Transverse colon (tissue), 4 donors: ENCODE data around the gene NECAP2. TPM values are rescaled to one million over a fixed set of nuclear protein-coding genes. Genes with fewer than 3 reads are reported as not detected.
"Not testable (repeated sequence)": the region's sequence is repeated elsewhere in the genome, so short reads cannot be mapped to it uniquely, and the experiment has no call there.

Source experiments
- DNase-seq: peaks from one replicate; pipeline ENCODE4 v3.0.0-alpha.2; 2019
- H3K27ac ChIP-seq, 4 donors: fragments of 200-600 bp; sonication (generic); 2 replicates each; pipeline ENCODE4 v1.5.1; 2016 to 2018; ENCODE audit warnings: inconsistent platforms in 4 of 4
- H3K27me3 ChIP-seq: fragments of 200-600 bp; sonication (generic); 2 replicates; pipeline ENCODE4 v1.5.1; 2017; ENCODE audit warnings: inconsistent platforms
- H3K36me3 ChIP-seq, 4 donors: fragments of 200-600 bp; sonication (generic); 2 replicates each; pipeline ENCODE4 v1.5.1; 2017 to 2019; ENCODE audit warnings: inconsistent platforms in 4 of 4
- H3K4me1 ChIP-seq, 4 donors: fragments of 200-600 bp; sonication (generic); 2 replicates each; pipeline ENCODE4 v1.5.1; 2017 to 2020; ENCODE audit warnings: inconsistent platforms in 4 of 4
- H3K4me3 ChIP-seq, 4 donors: fragments of 200-600 bp; sonication (generic); 1 replicate in 1 of 4; 2 replicates in 3 of 4; pipeline versions ENCODE4 v1.5.1 to v1.6.1; 2017 to 2019; ENCODE audit warnings: inconsistent platforms in 4 of 4
- H3K9me3 ChIP-seq, 2 donors: fragments of 200-600 bp; sonication (generic); 2 replicates each; pipeline ENCODE4 v1.5.1; 2017 to 2019; ENCODE audit warnings: inconsistent platforms in 2 of 2
- EP300 ChIP-seq: sonication (generic); formaldehyde crosslinking; IDR thresholded peaks from one replicate; pipeline ENCODE4 v1.6.1; 2017; ENCODE audit warnings: antibody characterized with exemption, low read depth
- POLR2A ChIP-seq: fragments of 450-650 bp; IDR thresholded peaks from one replicate; pipeline ENCODE4 v1.6.1; 2016; ENCODE audit warnings: antibody characterized with exemption, mild to moderate bottlenecking, moderate library complexity
- POLR2AphosphoS5 ChIP-seq, 3 donors: sonication (generic); formaldehyde crosslinking; IDR thresholded peaks; one replicate each; pipeline ENCODE4 v1.6.1; 2016; ENCODE audit warnings: antibody characterized with exemption in 3 of 3
- WGBS, 2 donors: methylation state at CpG; one replicate each; pipeline ENCODE4 v1.1.5; 2018; ENCODE audit warnings: low coverage in 1 of 2; 5-methylcytosine and 5-hydroxymethylcytosine counted together
- in situ Hi-C, 4 donors: fragments of 200-750 bp; cut with MboI; loops; one replicate each; pipeline versions ENCODE4 v1.15.0 to v1.15.1; 2017; ENCODE audit warnings: low sequenced_read_pairs in 3 of 4, low pct_ligation_motif_present in 1 of 4, low pct_unique_long_range_greater_than_20kb in 1 of 4
- intact Hi-C: fragments of 100-400 bp; cut with DNase I; formaldehyde crosslinking; loops from one replicate; pipeline ENCODE4 v1.15.1; 2023; ENCODE audit warnings: low total_unique reads
- total RNA-seq, 4 donors: library from RNA; depleted of rRNA; stranded (reverse); fragments of >200 nt; gene quantifications; one replicate each; pipeline ENCODE4 v1.1.0, GENCODE V29; 2016
- TF ChIP-seq, protein P1 (sequence below), 5 experiments: fragments of 200-600 bp in 3 of 5; fragments of 450-650 bp in 2 of 5; sonication (generic) in 3 of 5; IDR thresholded peaks; 1 replicate in 2 of 5; 2 replicates in 3 of 5; pipeline ENCODE4 v1.5.1; 2016 to 2017; ENCODE audit warnings: antibody characterized with exemption in 5 of 5, inconsistent platforms in 3 of 5, mild to moderate bottlenecking in 2 of 5, moderate library complexity in 1 of 5

NECAP2 gene
- total RNA-seq, 4 donors from 2014 or later = 34.4 to 58.2 (median 52.4) TPM

DNA sequence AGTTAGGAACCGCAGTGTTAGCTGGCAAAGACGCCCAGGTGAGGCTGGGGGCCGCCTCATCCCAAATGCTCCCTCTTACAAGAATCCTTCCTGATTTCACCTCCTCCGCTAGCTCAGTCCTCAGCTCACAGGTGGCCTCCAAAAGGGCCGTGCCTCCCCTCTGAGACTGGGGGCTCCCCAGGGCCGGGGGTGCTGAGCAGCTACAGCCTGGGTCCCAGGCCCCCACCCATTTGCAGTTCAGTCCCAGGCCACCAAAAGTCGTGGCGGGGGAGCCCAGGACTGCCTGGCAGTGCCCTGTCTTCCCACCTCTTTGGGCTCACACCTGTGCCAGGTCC, 43.9 kb downstream of the NECAP2 start:
- Histone ChIP-seq H3K27me3 (no peaks in the 10 kb centered on the region), H3K9me3 (no peaks in the 10 kb centered on the region), H3K4me3 (no peak overlapping the region), H3K27ac (no peak overlapping the region), H3K4me1 (no peaks in the 10 kb centered on the region), H3K36me3 (no peaks in the 10 kb centered on the region)
- intact Hi-C loops (no loop called here), in situ Hi-C loops (no loop called here)
- TF ChIP-seq POLR2AphosphoS5 (IDR thresholded peaks at IDR 0.05) (no peak), POLR2A (no peak), EP300 (no peak)
- TF ChIP-seq, protein P1, sequence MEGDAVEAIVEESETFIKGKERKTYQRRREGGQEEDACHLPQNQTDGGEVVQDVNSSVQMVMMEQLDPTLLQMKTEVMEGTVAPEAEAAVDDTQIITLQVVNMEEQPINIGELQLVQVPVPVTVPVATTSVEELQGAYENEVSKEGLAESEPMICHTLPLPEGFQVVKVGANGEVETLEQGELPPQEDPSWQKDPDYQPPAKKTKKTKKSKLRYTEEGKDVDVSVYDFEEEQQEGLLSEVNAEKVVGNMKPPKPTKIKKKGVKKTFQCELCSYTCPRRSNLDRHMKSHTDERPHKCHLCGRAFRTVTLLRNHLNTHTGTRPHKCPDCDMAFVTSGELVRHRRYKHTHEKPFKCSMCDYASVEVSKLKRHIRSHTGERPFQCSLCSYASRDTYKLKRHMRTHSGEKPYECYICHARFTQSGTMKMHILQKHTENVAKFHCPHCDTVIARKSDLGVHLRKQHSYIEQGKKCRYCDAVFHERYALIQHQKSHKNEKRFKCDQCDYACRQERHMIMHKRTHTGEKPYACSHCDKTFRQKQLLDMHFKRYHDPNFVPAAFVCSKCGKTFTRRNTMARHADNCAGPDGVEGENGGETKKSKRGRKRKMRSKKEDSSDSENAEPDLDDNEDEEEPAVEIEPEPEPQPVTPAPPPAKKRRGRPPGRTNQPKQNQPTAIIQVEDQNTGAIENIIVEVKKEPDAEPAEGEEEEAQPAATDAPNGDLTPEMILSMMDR (IDR thresholded peaks at IDR 0.05) = no peak
- WGBS, 2 donors = 95% methylated on average over 8 of the region's 8 CpGs; no CpG with 5 or more reads in 1 of the 2 donors
- DNase-seq = no peak

DNA sequence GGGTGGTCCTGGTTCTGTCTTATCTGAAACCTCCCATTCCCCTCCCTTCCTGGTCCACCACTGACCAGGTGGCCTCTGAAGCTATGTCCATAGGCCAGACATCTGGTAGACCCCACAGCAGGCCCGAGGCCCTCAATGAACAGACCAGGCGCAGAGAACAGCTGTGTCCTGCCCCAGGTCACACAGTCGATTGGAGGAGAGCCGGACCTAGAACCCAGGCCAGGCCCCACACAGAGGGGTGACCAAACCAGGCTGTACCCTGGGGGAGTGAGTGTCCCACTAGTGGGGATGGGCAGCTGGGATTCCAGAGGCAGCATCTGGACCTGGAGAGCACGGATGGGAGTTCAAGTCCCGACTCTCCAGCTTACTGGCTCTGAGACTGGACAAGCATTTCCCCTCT, 44.4 kb downstream of the NECAP2 start:
- intact Hi-C loops (no loop called here), in situ Hi-C loops (no loop called here)
- Histone ChIP-seq H3K27ac (no peak overlapping the region), H3K9me3 (no peaks in the 10 kb centered on the region), H3K27me3 (no peaks in the 10 kb centered on the region), H3K4me3 (no peak overlapping the region), H3K36me3 (no peaks in the 10 kb centered on the region), H3K4me1 (no peaks in the 10 kb centered on the region)
- no peak for DNase-seq
- WGBS, 2 donors = 88% methylated on average over 6 of the region's 6 CpGs; no CpG with 5 or more reads in 1 of the 2 donors
- TF ChIP-seq EP300 = no peak
- TF ChIP-seq POLR2A = no peak
- TF ChIP-seq POLR2AphosphoS5 (IDR thresholded peaks at IDR 0.05) = no peak

DNA sequence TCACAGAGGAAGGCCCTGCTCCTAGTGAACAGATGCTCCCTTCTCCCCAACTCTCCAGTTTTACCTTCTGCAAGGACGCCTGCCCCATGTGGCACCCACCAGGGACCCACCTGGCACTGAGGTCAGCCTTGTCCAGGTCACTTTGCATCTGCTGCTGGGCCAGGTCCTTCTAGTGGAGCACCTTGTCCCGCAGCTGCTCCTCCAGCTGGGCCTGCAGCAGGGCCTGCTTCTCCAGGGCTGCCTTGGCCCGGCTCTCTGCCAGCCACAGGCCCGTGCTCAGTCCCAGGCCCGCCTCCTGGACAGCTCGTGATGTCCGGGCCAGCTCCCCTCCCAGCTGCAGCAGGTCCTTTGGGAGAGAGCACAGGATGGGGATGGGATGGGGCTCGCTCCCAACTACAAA, 45.8 kb downstream of the NECAP2 start:
- DNase-seq, in situ Hi-C loops, H3K4me1 ChIP-seq, H3K4me3 ChIP-seq, H3K9me3 ChIP-seq, H3K27ac ChIP-seq, H3K27me3 ChIP-seq, H3K36me3 ChIP-seq, intact Hi-C loops: not testable (repeated sequence)
- WGBS, 2 donors = 79% methylated on average over 8 of the region's 8 CpGs; no CpG with 5 or more reads in 1 of the 2 donors

DNA sequence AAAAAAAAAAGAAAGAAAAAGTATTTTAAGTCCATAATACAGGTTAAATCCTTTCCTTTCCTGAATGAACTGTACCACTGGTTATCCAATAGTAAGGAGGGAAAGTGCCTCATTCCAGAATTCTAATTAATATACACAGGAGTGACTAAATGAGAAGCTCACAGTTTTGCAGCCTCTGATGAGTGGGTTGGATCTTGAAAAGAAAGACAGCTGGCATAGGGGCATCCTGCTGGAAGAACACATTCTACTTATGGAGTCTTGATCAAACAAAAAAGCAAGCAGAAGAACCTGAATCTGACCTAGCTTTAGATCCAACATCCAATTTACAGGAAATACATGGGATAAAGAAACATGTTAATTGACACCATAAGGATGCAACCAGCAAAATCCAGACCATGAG, 46.5 kb downstream of the NECAP2 start:
- intact Hi-C loops, H3K36me3 ChIP-seq, DNase-seq: not testable (repeated sequence)

DNA sequence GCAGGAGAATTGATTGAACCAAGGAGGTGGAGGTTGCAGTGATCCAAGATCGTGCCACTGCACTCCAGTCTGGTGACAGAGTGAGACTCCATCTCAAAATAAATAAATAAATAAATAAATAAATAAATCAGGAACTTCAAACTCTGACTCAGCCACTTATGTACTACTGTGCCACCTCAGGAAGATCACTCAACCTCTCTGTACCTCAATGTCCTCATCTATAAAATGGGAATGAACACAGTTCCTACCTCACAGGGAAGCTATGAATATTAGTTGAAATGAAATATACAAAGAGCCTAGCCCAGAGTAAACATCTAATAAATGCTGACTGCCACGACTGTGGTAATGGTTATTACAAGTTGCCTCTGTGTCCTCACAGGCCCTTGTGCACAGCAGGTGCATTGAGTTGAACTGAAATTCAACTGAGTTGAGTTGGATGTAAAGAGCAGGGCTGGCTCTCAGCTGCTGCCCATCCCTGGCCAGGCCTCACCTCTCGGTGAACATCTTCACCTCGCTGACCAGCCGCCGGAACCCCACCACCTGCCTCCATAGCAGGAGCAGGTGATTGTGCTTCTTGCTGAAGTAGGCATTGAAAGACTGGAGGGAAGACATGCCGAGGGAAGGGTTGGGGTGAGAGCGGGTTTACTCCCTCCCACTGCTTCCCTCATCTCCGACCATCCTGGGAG, 48.8 kb downstream of the NECAP2 start:
- DNase-seq, intact Hi-C loops: not testable (repeated sequence)
- WGBS, 2 donors = 70 to 89% methylated on average over 1 to 9 of the region's 9 CpGs

More for the DNA sequence above, 46.5 kb downstream of the NECAP2 start:
- H3K27ac ChIP-seq, H3K4me3 ChIP-seq, H3K9me3 ChIP-seq, in situ Hi-C loops, H3K4me1 ChIP-seq, H3K27me3 ChIP-seq: not testable (repeated sequence)

DNA sequence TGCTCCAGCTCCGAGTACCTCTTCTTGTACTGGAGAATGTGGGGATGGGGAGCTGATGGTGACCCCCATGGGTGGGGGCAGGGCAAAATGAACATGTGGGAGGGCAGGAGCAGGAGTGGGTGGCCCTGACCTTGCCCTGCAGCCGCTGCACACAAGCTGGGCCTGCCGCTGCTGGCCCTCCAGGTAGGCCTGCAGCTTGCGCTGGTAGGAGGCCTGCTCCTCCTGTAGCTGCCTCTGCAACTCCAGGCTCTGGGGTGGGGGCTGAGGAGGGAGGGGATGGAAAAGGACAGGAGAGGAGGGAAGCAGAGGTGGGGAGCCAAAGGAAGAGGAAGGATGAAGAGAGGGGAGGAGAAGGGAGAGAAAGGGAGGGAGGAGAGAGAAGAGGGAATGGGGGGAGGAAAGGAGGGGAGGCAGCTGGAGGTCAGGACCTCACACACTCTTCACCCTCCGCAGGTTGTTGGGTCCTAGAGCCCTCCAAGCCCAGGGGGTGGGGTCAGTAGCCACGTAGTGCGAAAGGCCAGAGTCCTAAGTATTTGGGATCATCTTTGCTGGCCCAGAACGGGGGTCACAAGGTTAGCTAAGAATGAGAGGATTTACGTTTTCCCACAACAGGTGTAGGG, 50.6 kb downstream of the NECAP2 start:
- no peak overlapping the region for H3K4me3 ChIP-seq
- intact Hi-C loops (no loop called here), in situ Hi-C loops (no loop called here)
- H3K36me3 ChIP-seq = no peaks in the 10 kb centered on the region
- no peaks in the 10 kb centered on the region for H3K4me1 ChIP-seq
- no peak overlapping the region for H3K27ac ChIP-seq
- no peak for DNase-seq
- no peaks in the 10 kb centered on the region for H3K27me3 ChIP-seq
- TF ChIP-seq, protein P1 (IDR thresholded peaks at IDR 0.05) = no peak
- no peak for TF ChIP-seq POLR2AphosphoS5 (IDR thresholded peaks at IDR 0.05)
- TF ChIP-seq POLR2A = no peak
- no peak for TF ChIP-seq EP300
- no peaks in the 10 kb centered on the region for H3K9me3 ChIP-seq
- 69 to 88% methylated on average over 5 to 9 of the region's 9 CpGs for WGBS, 2 donors

More for the DNA sequence above, 48.8 kb downstream of the NECAP2 start:
- H3K4me1 ChIP-seq, in situ Hi-C loops, H3K9me3 ChIP-seq, H3K4me3 ChIP-seq, H3K36me3 ChIP-seq, H3K27ac ChIP-seq, H3K27me3 ChIP-seq: not testable (repeated sequence)

DNA sequence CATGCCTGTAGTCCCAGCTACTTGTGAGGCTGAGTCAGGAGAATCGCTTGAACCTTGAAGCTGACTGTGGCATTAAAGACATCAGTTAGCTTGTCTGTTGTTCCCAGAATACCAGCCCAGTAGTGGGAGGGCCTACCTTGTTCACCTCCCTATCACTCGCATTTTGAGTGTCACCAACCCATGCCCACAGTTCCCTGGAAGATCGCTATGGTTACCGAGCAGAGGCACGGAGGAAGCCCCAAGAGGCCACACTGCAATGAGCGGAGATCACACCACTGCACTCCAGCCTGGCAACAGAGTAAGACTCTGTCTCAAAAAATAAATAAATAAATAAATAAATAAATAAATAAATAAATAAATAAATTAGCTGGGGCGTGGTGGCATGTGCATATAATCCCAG, 52.4 kb downstream of the NECAP2 start:
- H3K9me3 ChIP-seq, DNase-seq, in situ Hi-C loops, intact Hi-C loops, H3K27ac ChIP-seq, H3K36me3 ChIP-seq, H3K4me3 ChIP-seq, H3K27me3 ChIP-seq, H3K4me1 ChIP-seq: not testable (repeated sequence)
- WGBS, 2 donors = 90 to 91% methylated on average over 4 to 7 of the region's 7 CpGs

DNA sequence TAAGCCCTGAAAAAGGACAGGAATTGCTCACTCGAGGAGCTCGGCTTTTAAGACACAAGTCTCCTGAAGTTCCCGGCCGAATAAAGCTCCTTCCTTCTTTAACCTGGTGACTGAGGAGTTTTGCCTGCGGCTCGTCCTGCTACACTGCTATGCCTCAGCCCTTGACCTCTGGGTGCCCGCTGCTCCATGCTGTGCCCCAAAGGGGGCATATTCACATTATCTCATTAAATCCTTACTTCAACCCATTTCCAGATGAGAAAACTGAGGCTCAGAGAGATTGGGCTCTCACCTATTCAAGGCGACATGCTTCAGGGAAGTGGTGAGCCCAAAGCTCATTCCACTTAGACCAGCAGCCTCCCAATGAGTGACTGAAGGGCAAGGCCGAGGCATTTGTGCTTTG, 53.2 kb downstream of the NECAP2 start:
- in situ Hi-C loops, H3K27me3 ChIP-seq, H3K4me3 ChIP-seq, H3K9me3 ChIP-seq, intact Hi-C loops, H3K4me1 ChIP-seq, DNase-seq, H3K27ac ChIP-seq, H3K36me3 ChIP-seq: not testable (repeated sequence)
- whole genome bisulfite sequencing, 2 donors = 95 to 96% methylated on average over 4 to 9 of the region's 9 CpGs

DNA sequence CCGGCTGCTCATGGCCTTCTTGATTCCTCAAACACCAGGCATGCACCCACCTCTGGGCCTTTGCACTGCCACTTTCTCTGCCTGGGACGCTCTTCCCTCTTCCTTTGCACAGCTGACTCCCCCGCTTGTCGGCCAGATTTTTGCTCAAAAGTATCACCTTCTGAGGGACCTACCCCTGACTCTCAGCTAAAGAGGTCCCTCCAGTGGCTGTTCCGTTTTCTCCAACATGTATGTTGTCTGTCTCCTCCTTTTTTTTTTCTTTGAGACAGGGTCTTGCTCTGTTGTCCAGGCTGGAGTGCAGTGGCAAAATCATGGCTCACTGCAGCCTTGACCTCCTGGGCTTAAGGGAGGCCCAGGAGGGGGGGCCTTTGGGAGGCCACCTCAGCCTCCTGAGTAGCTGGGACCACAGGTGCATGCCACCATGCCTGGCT, 57.0 kb downstream of the NECAP2 start:
- 88% methylated on average over 5 of the region's 5 CpGs; no CpG with 5 or more reads in 1 of the 2 donors for WGBS, 2 donors
- H3K9me3 ChIP-seq, intact Hi-C loops, in situ Hi-C loops, H3K27ac ChIP-seq, DNase-seq, H3K27me3 ChIP-seq, H3K4me3 ChIP-seq, H3K36me3 ChIP-seq: not testable (repeated sequence)
- H3K4me1 ChIP-seq = peaks cover 0 to 21% (median 14%) of the 10 kb centered on the region in 4 donors
